Right forelimb (tissue), 1 donor: ENCODE results near the gene APBA2.
"Not testable (repeated sequence)": the region's sequence is repeated elsewhere in the genome, so short reads cannot be mapped to it uniquely, and the experiment has no call there.

ENCODE experiments used
- DNase-seq: peaks from one replicate; pipeline ENCODE4 v3.0.0-alpha.2; 2018

APBA2 gene

GRCh38 chr15:28885630-28886430 is at the start of gene APBA2:
Gene APBA2 (plus strand): TSS chr15:28885974. CDS start chr15:29053885, 167,911 bp downstream.
- DNase-seq = peak; percentile 65

- DNase-seq = not testable (repeated sequence)
Observed at GRCh38 chr15:28840285-28840684, 45.5 kb upstream of the APBA2 start.

GRCh38 chr15:28842210-28842609 is 43.6 kb upstream of the APBA2 start:
- DNase-seq = not testable (repeated sequence)

GRCh38 chr15:28843520-28843919 is 42.3 kb upstream of the APBA2 start:
- DNase-seq = not testable (repeated sequence)

GRCh38 chr15:28844147-28844546 is 41.6 kb upstream of the APBA2 start:
- not testable (repeated sequence) for DNase-seq

GRCh38 chr15:28847247-28847646 is 38.5 kb upstream of the APBA2 start:
- DNase-seq = not testable (repeated sequence)

- DNase-seq = not testable (repeated sequence)
Observed at GRCh38 chr15:28847959-28848358, 37.8 kb upstream of the APBA2 start.

GRCh38 chr15:28848521-28848920 is 37.3 kb upstream of the APBA2 start, which contains the start of gene GOLGA6L7:
Gene GOLGA6L7 (minus strand): TSS chr15:28848644. CDS start chr15:28848549, 95 bp downstream.
- not testable (repeated sequence) for DNase-seq

GRCh38 chr15:28849271-28849670 is 36.5 kb upstream of the APBA2 start:
- not testable (repeated sequence) for DNase-seq

GRCh38 chr15:28849766-28850165 is 36.0 kb upstream of the APBA2 start:
- not testable (repeated sequence) for DNase-seq

- not testable (repeated sequence) for DNase-seq
Observed at GRCh38 chr15:28853654-28854053, 32.1 kb upstream of the APBA2 start.

GRCh38 chr15:28854578-28854977 is 31.2 kb upstream of the APBA2 start:
- DNase-seq = not testable (repeated sequence)

- DNase-seq = no peak
Observed at GRCh38 chr15:28861031-28861534, 24.7 kb upstream of the APBA2 start.

GRCh38 chr15:28861589-28862293 is 24.0 kb upstream of the APBA2 start:
- DNase-seq = not testable (repeated sequence)

GRCh38 chr15:28868744-28869345 is 16.9 kb upstream of the APBA2 start:
- no peak for DNase-seq

GRCh38 chr15:28871168-28871567 is 14.6 kb upstream of the APBA2 start:
- no peak for DNase-seq

- DNase-seq = no peak
Observed at GRCh38 chr15:28873006-28873405, 12.8 kb upstream of the APBA2 start.

GRCh38 chr15:28873585-28874190 is 12.1 kb upstream of the APBA2 start:
- no peak for DNase-seq

- no peak for DNase-seq
Observed at GRCh38 chr15:28875461-28876000, 10.2 kb upstream of the APBA2 start.

GRCh38 chr15:28876131-28876844 is 9.5 kb upstream of the APBA2 start:
- DNase-seq = no peak

GRCh38 chr15:28876845-28877185 is 9.0 kb upstream of the APBA2 start:
- DNase-seq = no peak

GRCh38 chr15:28878209-28878608 is 7.6 kb upstream of the APBA2 start:
- DNase-seq = no peak
